Forelimb muscle (tissue), 1 donor: ENCODE data around the gene SIK3. TPM values are rescaled to one million over a fixed set of nuclear protein-coding genes. Genes with fewer than 3 reads are reported as not detected.
"Not testable (repeated sequence)": the region's sequence is repeated elsewhere in the genome, so short reads cannot be mapped to it uniquely, and the experiment has no call there.

Experiments used
- DNase-seq: peaks from one replicate; pipeline ENCODE4 v3.0.0-alpha.2; 2013; ENCODE audit warnings: low read depth
- polyA plus RNA-seq: library from polyadenylated mRNA; unstranded; fragments of 120-200 nt; gene quantifications from one replicate; pipeline ENCODE4 v1.2.1, GENCODE V29; 2013; ENCODE audit not compliant: insufficient read length

Gene SIK3
- polyA plus RNA-seq, 1 donor, result 36.5 TPM

GRCh38 chr11:117076941-117077691 lies 21.1 kb downstream of the SIK3 start:
- DNase-seq, result no peak

GRCh38 chr11:117075186-117075585 lies 23.0 kb downstream of the SIK3 start:
- no peak for DNase-seq

- no peak for DNase-seq
Measured at GRCh38 chr11:117074119-117074518, 24.1 kb downstream of the SIK3 start.

GRCh38 chr11:117073539-117073938 lies 24.7 kb downstream of the SIK3 start:
- no peak for DNase-seq

GRCh38 chr11:117072517-117073461 lies 25.4 kb downstream of the SIK3 start:
- no peak for DNase-seq

- no peak for DNase-seq
Measured at GRCh38 chr11:117071344-117071787, 26.9 kb downstream of the SIK3 start.

GRCh38 chr11:117070016-117070415 lies 28.2 kb downstream of the SIK3 start:
- no peak for DNase-seq

- no peak for DNase-seq
Measured at GRCh38 chr11:117068303-117068860, 29.8 kb downstream of the SIK3 start.

- no peak for DNase-seq
Measured at GRCh38 chr11:117066959-117067358, 31.3 kb downstream of the SIK3 start.

GRCh38 chr11:117064275-117064674 lies 34.0 kb downstream of the SIK3 start:
- no peak for DNase-seq

GRCh38 chr11:117062498-117062897 lies 35.7 kb downstream of the SIK3 start:
- DNase-seq, result no peak

GRCh38 chr11:117061256-117061655 lies 37.0 kb downstream of the SIK3 start:
- DNase-seq, result no peak

GRCh38 chr11:117059611-117060148 lies 38.5 kb downstream of the SIK3 start:
- DNase-seq, result no peak

GRCh38 chr11:117058761-117059261 lies 39.4 kb downstream of the SIK3 start:
- no peak for DNase-seq

GRCh38 chr11:117057727-117058126 lies 40.5 kb downstream of the SIK3 start:
- no peak for DNase-seq

GRCh38 chr11:117057317-117057716 lies 40.9 kb downstream of the SIK3 start:
- no peak for DNase-seq

- DNase-seq, result no peak
Measured at GRCh38 chr11:117055469-117055868, 42.8 kb downstream of the SIK3 start.

GRCh38 chr11:117054382-117054781 lies 43.8 kb downstream of the SIK3 start:
- DNase-seq, result no peak

GRCh38 chr11:117052196-117053149 lies 45.8 kb downstream of the SIK3 start:
- no peak for DNase-seq

GRCh38 chr11:117050121-117050520 lies 48.1 kb downstream of the SIK3 start:
- DNase-seq, result not testable (repeated sequence)

- DNase-seq, result not testable (repeated sequence)
Measured at GRCh38 chr11:117046627-117047026, 51.6 kb downstream of the SIK3 start.
